ENCODE measurements around the gene DNHD1. TPM values are rescaled to one million over a fixed set of nuclear protein-coding genes. Genes with fewer than 3 reads are reported as not detected.

The DNHD1 gene
- total RNA-seq, 4 donors from 2014 or later, result 17.2 to 27.3 (median 21.0) TPM

GRCh38 chr11:6613496-6613895 lies 116.4 kb downstream of the DNHD1 start:
- no peak for TF ChIP-seq EP300 (IDR thresholded peaks at IDR 0.05)
- TF ChIP-seq CTCF (IDR thresholded peaks at IDR 0.05), result no peak
- TF ChIP-seq POLR2A (IDR thresholded peaks at IDR 0.05), result no peak
- peaks cover 0 to 52% (median 18%) of the 10 kb centered on the region in 4 donors for H3K4me1 ChIP-seq
- H3K36me3 ChIP-seq, result peaks cover 7 to 64% (median 27%) of the 10 kb centered on the region in 3 donors
- peak overlapping the region; percentile 93 to 100 (median 96) for H3K27ac ChIP-seq
- H3K27me3 ChIP-seq, result no peaks in the 10 kb centered on the region
- DNase-seq (ENCODE audit: low spot score in 2 of 2), result no peak
- 90 to 92% methylated on average over 3 of the region's 3 CpGs for WGBS, 2 donors
- no peak overlapping the region for H3K4me3 ChIP-seq
- no peaks in the 10 kb centered on the region for H3K9me3 ChIP-seq

GRCh38 chr11:6614446-6614845 lies 117.4 kb downstream of the DNHD1 start:
- no peak for DNase-seq (ENCODE audit: low spot score in 2 of 2)
- Histone ChIP-seq H3K4me3 (no peak overlapping the region), H3K27ac (no peak overlapping the region), H3K4me1 (peaks cover 0 to 49% (median 19%) of the 10 kb centered on the region in 4 donors), H3K27me3 (no peaks in the 10 kb centered on the region), H3K36me3 (peaks cover under 1 to 55% (median 18%) of the 10 kb centered on the region in 3 donors), H3K9me3 (no peaks in the 10 kb centered on the region)
- WGBS, 2 donors, result 79 to 88% methylated on average over 2 of the region's 2 CpGs
- no peak for TF ChIP-seq POLR2A (IDR thresholded peaks at IDR 0.05)
- TF ChIP-seq CTCF (IDR thresholded peaks at IDR 0.05), result no peak
- no peak for TF ChIP-seq EP300 (IDR thresholded peaks at IDR 0.05)

- Histone ChIP-seq H3K36me3 (peaks cover 0 to 49% (median 12%) of the 10 kb centered on the region in 3 donors), H3K27ac (no peak overlapping the region), H3K4me1 (peaks cover 0 to 49% (median 19%) of the 10 kb centered on the region in 4 donors), H3K27me3 (no peaks in the 10 kb centered on the region), H3K4me3 (no peak overlapping the region), H3K9me3 (no peaks in the 10 kb centered on the region)
- TF ChIP-seq CTCF (IDR thresholded peaks at IDR 0.05), result no peak
- TF ChIP-seq POLR2A (IDR thresholded peaks at IDR 0.05), result no peak
- no peak for TF ChIP-seq EP300 (IDR thresholded peaks at IDR 0.05)
- WGBS, 2 donors, result 92 to 98% methylated on average over 4 to 5 of the region's 5 CpGs
- DNase-seq (ENCODE audit: low spot score in 2 of 2), result no peak
These were observed 118.0 kb downstream of the DNHD1 start for GRCh38 chr11:6615046-6615445.

- TF ChIP-seq POLR2A (IDR thresholded peaks at IDR 0.05), result no peak
- TF ChIP-seq CTCF (IDR thresholded peaks at IDR 0.05), result no peak
- TF ChIP-seq EP300 (IDR thresholded peaks at IDR 0.05), result no peak
- no peak overlapping the region for H3K4me3 ChIP-seq
- no peak for DNase-seq (ENCODE audit: low spot score in 2 of 2)
- 93 to 95% methylated on average over 9 of the region's 9 CpGs for WGBS, 2 donors
- no peak overlapping the region for H3K27ac ChIP-seq
- peaks cover 0 to 43% (median 15%) of the 10 kb centered on the region in 4 donors for H3K4me1 ChIP-seq
- peaks cover 0 to 39% (median 9%) of the 10 kb centered on the region in 3 donors for H3K36me3 ChIP-seq
- H3K27me3 ChIP-seq, result no peaks in the 10 kb centered on the region
- no peaks in the 10 kb centered on the region for H3K9me3 ChIP-seq
These were observed 119.0 kb downstream of the DNHD1 start for GRCh38 chr11:6615882-6616585.

- Histone ChIP-seq H3K4me3 (no peak overlapping the region), H3K27me3 (no peaks in the 10 kb centered on the region), H3K36me3 (peaks cover 0 to 35% (median 9%) of the 10 kb centered on the region in 3 donors), H3K4me1 (peaks cover 0 to 37% (median 10%) of the 10 kb centered on the region in 4 donors), H3K27ac (no peak overlapping the region), H3K9me3 (no peaks in the 10 kb centered on the region)
- TF ChIP-seq POLR2A (IDR thresholded peaks at IDR 0.05) (no peak), CTCF (IDR thresholded peaks at IDR 0.05) (no peak), EP300 (IDR thresholded peaks at IDR 0.05) (no peak)
- 94 to 95% methylated on average over 14 of the region's 14 CpGs for whole genome bisulfite sequencing, 2 donors
- no peak for DNase-seq (ENCODE audit: low spot score in 2 of 2)
These were observed 119.6 kb downstream of the DNHD1 start for GRCh38 chr11:6616596-6617250.
